ENCODE data around the gene EYA3.

GRCh38 chr1:27973771-27974416 is 114.5 kb downstream of the EYA3 start:
- TF ChIP-seq CTCF (IDR thresholded peaks at IDR 0.05), result no peak
- TF ChIP-seq POLR2AphosphoS5 (IDR thresholded peaks at IDR 0.05; ENCODE audit: insufficient read depth in 1 of 2, low read depth in 1 of 2), result no peak

Measured in vagina (tissue), 2 donors.